ENCODE results near the gene LRRC19.

LRRC19 gene, protein sequence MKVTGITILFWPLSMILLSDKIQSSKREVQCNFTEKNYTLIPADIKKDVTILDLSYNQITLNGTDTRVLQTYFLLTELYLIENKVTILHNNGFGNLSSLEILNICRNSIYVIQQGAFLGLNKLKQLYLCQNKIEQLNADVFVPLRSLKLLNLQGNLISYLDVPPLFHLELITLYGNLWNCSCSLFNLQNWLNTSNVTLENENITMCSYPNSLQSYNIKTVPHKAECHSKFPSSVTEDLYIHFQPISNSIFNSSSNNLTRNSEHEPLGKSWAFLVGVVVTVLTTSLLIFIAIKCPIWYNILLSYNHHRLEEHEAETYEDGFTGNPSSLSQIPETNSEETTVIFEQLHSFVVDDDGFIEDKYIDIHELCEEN

DNA sequence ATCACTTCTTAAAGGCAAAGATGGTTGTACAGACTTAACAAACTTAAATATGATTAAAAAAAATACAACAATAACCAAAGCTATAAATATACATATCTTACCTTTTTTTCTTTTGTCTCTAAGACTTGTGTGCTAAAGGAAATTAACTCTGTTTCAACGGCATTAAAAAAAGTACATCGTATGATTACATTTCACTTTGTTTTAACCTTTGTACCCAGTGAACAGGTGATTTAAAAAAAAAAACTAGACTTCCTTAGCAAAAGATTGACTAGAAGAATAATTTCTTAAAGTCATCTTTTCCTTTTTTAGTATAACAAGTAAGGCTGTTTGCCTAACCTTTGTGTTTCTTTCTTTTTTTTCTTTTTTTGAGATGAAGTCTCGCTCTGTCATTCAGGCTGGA lies at the start of gene LRRC19:
TSS of gene LRRC19 (minus strand) at position 182 of the 400 bp plus-strand sequence. CDS start 5,978 bp downstream, outside the sequence.
- no peak within 1 kb of the TSS for H3K9ac ChIP-seq (ENCODE audit: low read depth, low read length)
- no peaks in the 10 kb centered on the region for H4K20me1 ChIP-seq (ENCODE audit: insufficient read depth, low read length)
- H3K4me3 ChIP-seq (ENCODE audit: low read depth in 1 of 2, low read length in 2 of 2) = no peak within 1 kb of the TSS
- no peaks in the 10 kb centered on the region for H3K4me1 ChIP-seq (ENCODE audit: insufficient read depth, low read length)
- DNase-seq (no peak), ATAC-seq (ENCODE audit: insufficient read depth, low read depth) (no peak)
- no peaks in the 10 kb centered on the region for H3K27me3 ChIP-seq (ENCODE audit: insufficient read depth, low read length, poor library complexity)
- no peaks in the 10 kb centered on the region for H3K79me2 ChIP-seq (ENCODE audit: insufficient read depth, low read length)
- no peaks in the 10 kb centered on the region; the same call in 1 of the 2 replicates for H3K36me3 ChIP-seq (ENCODE audit: insufficient read depth, low read length)
- H3K9me3 ChIP-seq (ENCODE audit: insufficient read depth, low read length, severe bottlenecking) = no peaks in the 10 kb centered on the region
- H2AFZ ChIP-seq (ENCODE audit: low read depth, low read length) = no peak within 1 kb of the TSS
- no peak within 1 kb of the TSS for H3K27ac ChIP-seq (ENCODE audit: low read length)
- no peak for TF ChIP-seq CTCF (IDR thresholded peaks at IDR 0.05; ENCODE audit: borderline replicate concordance, extremely low read depth, low read length, poor library complexity, severe bottlenecking)
- TF ChIP-seq EZH2 (IDR thresholded peaks at IDR 0.05; ENCODE audit: borderline replicate concordance, low read depth, low read length, severe bottlenecking) = no peak
- no peak within 1 kb of the TSS for H3K4me2 ChIP-seq (ENCODE audit: insufficient read depth, low read length)

- no peaks in the 10 kb centered on the region for H3K9me3 ChIP-seq (ENCODE audit: insufficient read depth, low read length, severe bottlenecking)
- H3K27me3 ChIP-seq (ENCODE audit: insufficient read depth, low read length, poor library complexity) = no peaks in the 10 kb centered on the region
- ATAC-seq (ENCODE audit: insufficient read depth, low read depth) = no peak
- no peak overlapping the region for H3K4me3 ChIP-seq (ENCODE audit: low read depth in 1 of 2, low read length in 2 of 2)
- peaks cover 4% of the 10 kb centered on the region for H3K36me3 ChIP-seq (ENCODE audit: insufficient read depth, low read length)
- H3K4me1 ChIP-seq (ENCODE audit: insufficient read depth, low read length) = no peaks in the 10 kb centered on the region
- H3K4me2 ChIP-seq (ENCODE audit: insufficient read depth, low read length) = no peak overlapping the region
- no peak overlapping the region for H3K9ac ChIP-seq (ENCODE audit: low read depth, low read length)
- no peak for DNase-seq
- H4K20me1 ChIP-seq (ENCODE audit: insufficient read depth, low read length) = no peaks in the 10 kb centered on the region
- TF ChIP-seq EZH2 (IDR thresholded peaks at IDR 0.05; ENCODE audit: borderline replicate concordance, low read depth, low read length, severe bottlenecking) (no peak), CTCF (IDR thresholded peaks at IDR 0.05; ENCODE audit: borderline replicate concordance, extremely low read depth, low read length, poor library complexity, severe bottlenecking) (no peak)
- no peak overlapping the region for H2AFZ ChIP-seq (ENCODE audit: low read depth, low read length)
- H3K27ac ChIP-seq (ENCODE audit: low read length) = no peak overlapping the region
- H3K79me2 ChIP-seq (ENCODE audit: insufficient read depth, low read length) = no peaks in the 10 kb centered on the region
Measured at GRCh38 chr9:27054841-27055240, 49.4 kb upstream of the LRRC19 start.

DNA sequence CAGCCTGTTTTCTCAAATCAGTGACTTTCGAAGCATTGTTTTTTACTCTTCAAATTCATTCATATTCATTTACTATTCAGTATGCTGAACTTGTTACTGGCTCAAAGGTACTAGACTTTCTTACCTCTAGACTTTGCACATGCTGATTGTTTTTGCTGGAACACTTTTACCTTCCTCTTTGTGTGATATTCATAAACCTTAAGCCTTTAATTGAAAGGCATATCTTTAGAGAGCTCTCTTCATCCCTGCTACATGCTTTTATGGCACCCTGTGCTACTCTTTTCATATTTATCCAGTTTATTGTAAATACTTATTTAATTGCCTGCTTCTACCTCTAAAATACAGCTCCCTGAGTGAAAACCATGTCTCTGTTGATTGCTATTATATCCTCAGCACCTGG lies 48.7 kb upstream of the LRRC19 start:
- DNase-seq (no peak), ATAC-seq (ENCODE audit: insufficient read depth, low read depth) (no peak)
- Histone ChIP-seq H3K79me2 (ENCODE audit: insufficient read depth, low read length) (no peaks in the 10 kb centered on the region), H3K36me3 (ENCODE audit: insufficient read depth, low read length) (peaks cover 4% of the 10 kb centered on the region), H3K4me1 (ENCODE audit: insufficient read depth, low read length) (no peaks in the 10 kb centered on the region), H3K27ac (ENCODE audit: low read length) (no peak overlapping the region), H4K20me1 (ENCODE audit: insufficient read depth, low read length) (no peaks in the 10 kb centered on the region), H3K9ac (ENCODE audit: low read depth, low read length) (no peak overlapping the region), H3K4me2 (ENCODE audit: insufficient read depth, low read length) (no peak overlapping the region), H3K27me3 (ENCODE audit: insufficient read depth, low read length, poor library complexity) (no peaks in the 10 kb centered on the region), H3K4me3 (ENCODE audit: low read depth in 1 of 2, low read length in 2 of 2) (no peak overlapping the region), H3K9me3 (ENCODE audit: insufficient read depth, low read length, severe bottlenecking) (no peaks in the 10 kb centered on the region), H2AFZ (ENCODE audit: low read depth, low read length) (no peak overlapping the region)
- TF ChIP-seq CTCF (IDR thresholded peaks at IDR 0.05; ENCODE audit: borderline replicate concordance, extremely low read depth, low read length, poor library complexity, severe bottlenecking) (no peak), EZH2 (IDR thresholded peaks at IDR 0.05; ENCODE audit: borderline replicate concordance, low read depth, low read length, severe bottlenecking) (no peak)

Measured in DND-41 (cell line).